SK-N-DZ (cell line): ENCODE results near the gene ZNF784.

Experiments
- DNase-seq: peaks from one replicate; pipeline ENCODE4 v3.0.0-alpha.2; 2015; ENCODE audit warnings: low spot score

Gene ZNF784

DNA sequence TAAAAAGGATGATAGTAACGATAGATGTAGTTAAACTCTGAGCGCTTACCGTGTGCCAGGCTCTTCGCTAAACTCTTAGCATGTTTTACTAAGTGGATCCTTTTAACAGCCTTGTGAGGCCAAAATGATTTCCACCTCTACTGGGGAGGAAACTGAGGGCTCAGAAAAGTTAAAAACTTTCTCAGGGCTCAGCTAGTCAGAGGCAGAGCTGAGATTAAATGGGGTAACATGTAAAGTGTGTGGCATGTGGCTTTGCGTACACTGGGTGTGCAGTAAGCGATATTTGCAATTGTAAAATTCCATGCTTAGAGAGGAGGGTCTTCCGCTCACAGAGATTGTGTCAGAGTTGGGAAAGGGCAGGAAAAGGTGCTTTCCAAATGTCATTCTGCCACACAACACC is 32.2 kb upstream of the ZNF784 start:
- DNase-seq: no peak

DNA sequence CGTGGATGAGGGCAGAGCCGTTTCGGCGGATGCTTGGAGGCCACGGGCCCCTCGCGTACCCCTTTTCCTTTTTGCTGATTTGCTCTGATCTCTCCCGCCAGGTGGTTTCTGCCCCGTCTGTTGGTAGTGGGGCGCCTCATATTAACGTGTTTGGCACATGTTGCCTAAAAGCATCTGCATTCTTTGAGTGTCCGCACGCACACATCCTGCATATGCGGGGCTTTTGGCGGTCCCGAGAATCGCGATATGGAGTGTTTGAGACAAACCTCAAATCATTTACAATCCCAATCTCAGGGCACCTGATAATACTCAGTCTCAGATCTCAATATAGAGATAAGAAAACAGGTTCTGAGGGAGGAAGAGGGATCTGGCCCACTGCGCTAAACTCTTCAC is 31.3 kb upstream of the ZNF784 start:
- DNase-seq: no peak

GRCh38 chr19:55654868-55655647 is 30.7 kb upstream of the ZNF784 start, which contains the start of gene U2AF2:
Gene U2AF2 (plus strand): TSS chr19:55655035. CDS start chr19:55655105, 70 bp downstream.
- peak; percentile 71 for DNase-seq

- peak; percentile 96 for DNase-seq
Observed at GRCh38 chr19:55654323-55654867, 30.0 kb upstream of the ZNF784 start.

- peak; percentile 95 for DNase-seq
Observed at GRCh38 chr19:55653651-55654322, 29.4 kb upstream of the ZNF784 start.

GRCh38 chr19:55652311-55653128 is 28.2 kb upstream of the ZNF784 start:
- no peak for DNase-seq

GRCh38 chr19:55651236-55651635 is 26.9 kb upstream of the ZNF784 start:
- no peak for DNase-seq

GRCh38 chr19:55650602-55651230 is 26.4 kb upstream of the ZNF784 start:
- no peak for DNase-seq

DNA sequence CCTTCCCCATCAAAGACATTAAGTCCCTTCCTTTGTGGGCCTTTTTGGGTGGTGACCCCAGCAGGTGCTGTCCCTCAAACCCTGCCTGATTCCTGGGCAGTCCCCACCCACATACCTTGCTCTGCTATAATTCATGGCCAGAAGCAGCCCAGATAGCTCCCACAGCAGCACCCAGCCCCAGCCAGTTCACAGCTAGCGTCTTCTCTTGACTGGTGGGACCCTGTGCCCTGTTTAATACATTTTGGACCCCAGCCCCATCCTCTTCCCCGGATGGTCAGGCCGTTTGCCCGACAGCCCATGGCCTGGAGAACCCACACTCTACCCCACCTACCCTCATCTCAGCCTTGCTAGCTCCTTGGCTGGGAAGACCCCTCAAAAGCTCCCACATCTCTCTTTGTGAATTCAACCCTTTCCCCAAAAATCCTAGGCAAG is 25.8 kb upstream of the ZNF784 start:
- DNase-seq: no peak

DNA sequence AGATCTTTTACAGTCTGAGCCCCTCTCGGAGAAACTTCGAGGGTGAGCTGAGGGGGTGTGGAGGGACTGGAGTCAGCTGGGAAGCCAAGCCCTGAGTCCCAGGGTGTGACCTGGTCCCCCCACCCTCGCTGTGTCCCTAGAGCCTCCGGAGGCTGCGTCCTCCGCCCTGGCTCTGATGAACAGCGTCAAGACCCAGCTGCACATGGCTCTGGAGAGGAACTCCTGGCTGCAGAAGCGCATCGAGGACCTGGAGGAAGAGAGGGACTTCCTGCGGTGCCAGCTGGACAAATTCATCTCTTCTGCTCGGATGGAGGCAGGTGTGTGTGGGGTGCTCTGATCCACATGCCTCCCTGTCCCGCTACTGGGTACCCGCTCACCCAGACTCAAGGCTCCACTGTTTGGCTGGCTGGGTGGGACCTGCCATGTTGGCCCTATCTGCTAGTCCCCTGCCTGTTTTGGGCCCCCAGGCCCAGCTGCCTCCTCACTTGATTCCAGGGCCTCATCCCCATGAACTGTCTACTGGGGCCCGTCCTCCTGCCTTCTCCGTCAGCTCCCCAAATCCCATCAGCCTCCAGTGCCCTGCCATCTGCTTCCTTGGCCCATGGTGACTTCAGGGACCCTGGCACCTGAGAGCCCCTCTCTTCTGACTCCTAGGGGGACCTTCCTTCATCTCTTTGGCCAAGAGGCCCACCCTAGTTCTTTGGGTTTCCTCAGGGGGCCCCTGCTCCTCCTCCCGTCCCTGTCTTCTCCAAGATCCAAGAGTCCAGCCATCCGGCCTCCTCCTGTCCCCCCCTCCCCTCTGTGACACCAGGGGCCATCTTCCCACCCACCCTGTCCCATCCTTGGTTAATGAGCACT is 25.1 kb upstream of the ZNF784 start:
- DNase-seq: no peak

GRCh38 chr19:55648585-55649267 is 24.4 kb upstream of the ZNF784 start:
- no peak for DNase-seq

- peak; percentile 64 for DNase-seq
Observed at GRCh38 chr19:55647732-55648584, 23.6 kb upstream of the ZNF784 start, which contains the start of gene CCDC106. Gene CCDC106 (plus strand): TSS chr19:55648212. CDS start chr19:55649047, 835 bp downstream.

GRCh38 chr19:55646889-55647731 is 22.7 kb upstream of the ZNF784 start:
- no peak for DNase-seq

GRCh38 chr19:55645512-55645881 is 21.1 kb upstream of the ZNF784 start:
- DNase-seq: no peak

GRCh38 chr19:55644842-55645511 is 20.6 kb upstream of the ZNF784 start:
- DNase-seq: no peak

- DNase-seq: no peak
Observed at GRCh38 chr19:55644191-55644833, 19.9 kb upstream of the ZNF784 start.

DNA sequence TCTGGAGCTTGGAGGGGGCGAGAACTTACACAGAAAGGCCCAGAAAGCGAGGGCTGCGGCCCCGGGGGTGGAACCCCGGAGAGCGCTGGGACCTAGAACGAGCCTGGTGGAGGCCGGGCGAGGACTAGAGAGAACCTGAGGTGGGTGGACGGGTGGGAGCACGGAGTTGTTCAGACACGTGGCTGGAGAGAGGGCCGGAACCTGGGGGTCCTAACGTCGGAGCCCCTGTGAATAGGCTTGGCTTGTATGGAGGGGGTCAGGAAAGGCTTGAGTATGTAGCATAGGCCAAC is 19.5 kb upstream of the ZNF784 start:
- no peak for DNase-seq
